GM18499 (cell line): ENCODE data around the gene PHACTR3.
A peak's percentile ranks its signal among the peaks of the same experiment; 100 is the strongest.

ENCODE experiments used
- ATAC-seq: cut with Tn5 transposase; IDR thresholded peaks from one replicate; pipeline ENCODE4 v1.9.1; 2021; ENCODE audit warnings: moderate number of reproducible peaks; ENCODE audit not compliant: insufficient read depth, unreplicated experiment

Gene PHACTR3

GRCh38 chr20:59743767-59744485 is 139.6 kb downstream of the PHACTR3 start:
- no peak for ATAC-seq

GRCh38 chr20:59744756-59745155 is 140.4 kb downstream of the PHACTR3 start:
- no peak for ATAC-seq

GRCh38 chr20:59745201-59745600 is 140.9 kb downstream of the PHACTR3 start:
- no peak for ATAC-seq

- ATAC-seq, result no peak
Measured at GRCh38 chr20:59745716-59746115, 141.4 kb downstream of the PHACTR3 start.

GRCh38 chr20:59746155-59746554 is 141.8 kb downstream of the PHACTR3 start:
- ATAC-seq, result no peak

GRCh38 chr20:59747671-59748515 is 143.6 kb downstream of the PHACTR3 start:
- no peak for ATAC-seq

GRCh38 chr20:59748619-59749191 is 144.4 kb downstream of the PHACTR3 start:
- no peak for ATAC-seq

- ATAC-seq, result no peak
Measured at GRCh38 chr20:59749301-59749700, 145.0 kb downstream of the PHACTR3 start.

- no peak for ATAC-seq
Measured at GRCh38 chr20:59750209-59750840, 146.0 kb downstream of the PHACTR3 start.

GRCh38 chr20:59751075-59751711 is 146.9 kb downstream of the PHACTR3 start:
- no peak for ATAC-seq

- ATAC-seq, result peak; percentile 71
Measured at GRCh38 chr20:59752101-59752586, 147.8 kb downstream of the PHACTR3 start.

- peak; percentile 29 for ATAC-seq
Measured at GRCh38 chr20:59752704-59753460, 148.5 kb downstream of the PHACTR3 start.

- ATAC-seq, result no peak
Measured at GRCh38 chr20:59753836-59754235, 149.5 kb downstream of the PHACTR3 start.

- no peak for ATAC-seq
Measured at GRCh38 chr20:59754551-59754950, 150.2 kb downstream of the PHACTR3 start.

- ATAC-seq, result no peak
Measured at GRCh38 chr20:59756241-59756640, 151.9 kb downstream of the PHACTR3 start.

- no peak for ATAC-seq
Measured at GRCh38 chr20:59764037-59764436, 159.7 kb downstream of the PHACTR3 start.

GRCh38 chr20:59765599-59766177 is 161.3 kb downstream of the PHACTR3 start:
- ATAC-seq, result no peak

GRCh38 chr20:59767656-59768055 is 163.3 kb downstream of the PHACTR3 start:
- no peak for ATAC-seq

- no peak for ATAC-seq
Measured at GRCh38 chr20:59770270-59770669, 165.9 kb downstream of the PHACTR3 start.
